Measurements from ENCODE around the gene ST14. TPM values are rescaled to one million over a fixed set of nuclear protein-coding genes. Genes with fewer than 3 reads are reported as not detected.

Gene ST14
- total and polyA plus RNA-seq, 4 donors, result 24.3 to 81.1 (median 54.1) TPM

DNA sequence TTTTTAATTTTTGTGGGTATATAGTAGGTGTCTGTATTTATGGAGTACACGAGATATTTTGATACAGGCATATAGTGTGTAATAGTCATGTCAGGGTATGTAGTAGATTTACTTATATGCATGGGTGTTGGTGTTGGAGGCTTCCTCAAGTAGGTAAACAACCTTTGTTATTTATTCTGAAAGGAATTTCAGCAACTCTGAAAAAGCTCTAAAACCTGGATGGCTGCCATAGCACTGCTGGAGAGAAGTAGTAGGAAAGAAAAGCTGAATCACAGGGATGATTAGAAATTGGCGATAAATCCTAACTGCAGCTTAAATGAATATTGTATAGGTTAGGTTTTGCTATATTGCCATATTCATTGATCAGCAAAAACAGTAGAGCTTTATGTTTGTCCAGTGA is 44.4 kb upstream of the ST14 start:
- no peak for ATAC-seq (ENCODE audit: insufficient read depth, low FRiP score)
- peaks cover 0 to 8% (median 5%) of the 10 kb centered on the region in 5 donors for H3K4me1 ChIP-seq (ENCODE audit: control insufficient read depth in 5 of 5, insufficient read depth in 5 of 5, low read length in 5 of 5)

DNA sequence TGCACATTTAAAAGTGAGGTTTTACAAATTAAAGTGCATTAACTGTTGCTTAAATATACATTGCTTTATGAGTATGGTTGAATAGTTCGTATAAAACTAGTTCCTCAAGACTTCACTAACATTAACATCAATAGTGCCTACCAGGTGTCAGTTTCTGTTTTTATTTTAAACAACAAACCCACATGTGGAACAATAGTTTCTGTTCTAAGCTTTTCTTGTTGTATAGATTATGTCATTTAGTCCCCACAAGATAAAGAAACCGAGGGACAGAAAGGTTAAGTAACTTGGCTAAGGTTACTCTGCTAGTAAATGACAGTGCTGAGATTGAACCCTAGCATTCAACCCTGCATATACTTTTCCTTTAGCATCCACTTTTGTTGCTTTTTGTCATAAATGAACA is 41.4 kb upstream of the ST14 start:
- WGBS, 2 donors, result 52 to 57% methylated on average over 2 of the region's 2 CpGs

More for the DNA sequence above, 44.4 kb upstream of the ST14 start:
- Histone ChIP-seq H3K9ac (ENCODE audit: insufficient read depth in 1 of 2, low read length in 2 of 2) (no peak overlapping the region), H3K36me3 (ENCODE audit: control insufficient read depth in 4 of 4, insufficient read depth in 4 of 4, low read length in 4 of 4) (peaks cover 8 to 26% (median 18%) of the 10 kb centered on the region in 4 donors), H3K4me3 (no peak overlapping the region), H3K27me3 (ENCODE audit: control insufficient read depth in 3 of 3, insufficient read depth in 3 of 3, low read length in 2 of 3) (no peaks in the 10 kb centered on the region), H3K27ac (ENCODE audit: low read depth in 1 of 2, low read length in 1 of 2) (no peak overlapping the region), H3K9me3 (ENCODE audit: control insufficient read depth in 4 of 4, insufficient read depth in 3 of 4, low read length in 3 of 4) (no peaks in the 10 kb centered on the region)
- TF ChIP-seq, protein P1, sequence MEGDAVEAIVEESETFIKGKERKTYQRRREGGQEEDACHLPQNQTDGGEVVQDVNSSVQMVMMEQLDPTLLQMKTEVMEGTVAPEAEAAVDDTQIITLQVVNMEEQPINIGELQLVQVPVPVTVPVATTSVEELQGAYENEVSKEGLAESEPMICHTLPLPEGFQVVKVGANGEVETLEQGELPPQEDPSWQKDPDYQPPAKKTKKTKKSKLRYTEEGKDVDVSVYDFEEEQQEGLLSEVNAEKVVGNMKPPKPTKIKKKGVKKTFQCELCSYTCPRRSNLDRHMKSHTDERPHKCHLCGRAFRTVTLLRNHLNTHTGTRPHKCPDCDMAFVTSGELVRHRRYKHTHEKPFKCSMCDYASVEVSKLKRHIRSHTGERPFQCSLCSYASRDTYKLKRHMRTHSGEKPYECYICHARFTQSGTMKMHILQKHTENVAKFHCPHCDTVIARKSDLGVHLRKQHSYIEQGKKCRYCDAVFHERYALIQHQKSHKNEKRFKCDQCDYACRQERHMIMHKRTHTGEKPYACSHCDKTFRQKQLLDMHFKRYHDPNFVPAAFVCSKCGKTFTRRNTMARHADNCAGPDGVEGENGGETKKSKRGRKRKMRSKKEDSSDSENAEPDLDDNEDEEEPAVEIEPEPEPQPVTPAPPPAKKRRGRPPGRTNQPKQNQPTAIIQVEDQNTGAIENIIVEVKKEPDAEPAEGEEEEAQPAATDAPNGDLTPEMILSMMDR (IDR thresholded peaks at IDR 0.05; ENCODE audit: control extremely low read depth, extremely low read depth), result no peak
- WGBS, 2 donors, result 55 to 75% methylated on average over 2 of the region's 2 CpGs
- peak in 1 of 3 donors; percentile 46 for DNase-seq

DNA sequence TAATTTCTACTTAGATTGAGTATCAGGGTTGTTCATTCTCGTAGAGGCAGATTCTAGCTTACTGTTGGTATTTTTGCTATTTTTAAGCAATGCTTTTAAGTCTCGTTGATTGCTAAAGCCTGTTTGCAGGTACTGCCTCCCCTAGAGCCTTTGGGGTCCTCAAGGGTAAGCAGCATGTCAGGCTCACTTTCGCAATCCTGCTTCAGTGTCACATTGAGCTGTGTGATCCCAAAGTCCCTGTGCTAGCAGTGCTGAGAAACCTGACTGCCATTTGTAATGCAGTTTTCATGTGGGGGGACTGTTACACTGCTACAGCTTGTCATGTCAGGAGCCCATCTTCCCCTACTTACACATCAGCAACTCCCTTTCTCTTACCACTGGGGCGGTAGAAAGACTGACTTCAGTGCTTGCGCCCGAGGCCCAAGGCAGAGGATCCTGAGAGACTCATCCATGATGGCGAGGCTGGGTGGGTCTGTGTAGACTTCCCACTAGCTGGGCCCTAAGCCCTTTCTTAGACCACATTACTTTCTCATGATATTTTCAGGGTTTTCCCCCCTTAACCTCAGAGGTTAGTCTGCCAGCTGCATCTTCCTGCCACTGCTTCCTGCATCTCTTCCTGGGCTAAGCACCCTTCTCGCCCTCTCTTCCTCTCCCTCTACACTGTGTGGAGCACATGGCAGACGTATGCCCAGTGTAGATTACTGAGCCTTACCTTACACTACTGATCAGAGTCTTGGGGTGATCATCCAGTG is 40.8 kb upstream of the ST14 start:
- no peak for ATAC-seq (ENCODE audit: insufficient read depth, low FRiP score)
- Histone ChIP-seq H3K9me3 (ENCODE audit: control insufficient read depth in 4 of 4, insufficient read depth in 3 of 4, low read length in 3 of 4) (no peaks in the 10 kb centered on the region), H3K4me3 (no peak overlapping the region), H3K27me3 (ENCODE audit: control insufficient read depth in 3 of 3, insufficient read depth in 3 of 3, low read length in 2 of 3) (no peaks in the 10 kb centered on the region), H3K36me3 (ENCODE audit: control insufficient read depth in 4 of 4, insufficient read depth in 4 of 4, low read length in 4 of 4) (peaks cover 13 to 16% (median 15%) of the 10 kb centered on the region in 4 donors), H3K27ac (ENCODE audit: low read depth in 1 of 2, low read length in 1 of 2) (peak overlapping the region in 1 of 2 donors; percentile 4), H3K4me1 (ENCODE audit: control insufficient read depth in 5 of 5, insufficient read depth in 5 of 5, low read length in 5 of 5) (peaks cover 0 to 14% (median 5%) of the 10 kb centered on the region in 5 donors), H3K9ac (ENCODE audit: insufficient read depth in 1 of 2, low read length in 2 of 2) (no peak overlapping the region)
- 57 to 70% methylated on average over 9 of the region's 9 CpGs for WGBS, 2 donors
- TF ChIP-seq, protein P1 (IDR thresholded peaks at IDR 0.05; ENCODE audit: control extremely low read depth, extremely low read depth), result no peak
- no peak for DNase-seq

More for the DNA sequence above, 41.4 kb upstream of the ST14 start:
- H3K36me3 ChIP-seq (ENCODE audit: control insufficient read depth in 4 of 4, insufficient read depth in 4 of 4, low read length in 4 of 4), result peaks cover 7 to 13% (median 10%) of the 10 kb centered on the region in 4 donors
- TF ChIP-seq, protein P1 (IDR thresholded peaks at IDR 0.05; ENCODE audit: control extremely low read depth, extremely low read depth), result no peak
- no peak overlapping the region for H3K4me3 ChIP-seq
- no peaks in the 10 kb centered on the region for H3K27me3 ChIP-seq (ENCODE audit: control insufficient read depth in 3 of 3, insufficient read depth in 3 of 3, low read length in 2 of 3)
- DNase-seq (no peak), ATAC-seq (ENCODE audit: insufficient read depth, low FRiP score) (no peak)
- no peak overlapping the region for H3K27ac ChIP-seq (ENCODE audit: low read depth in 1 of 2, low read length in 1 of 2)
- no peaks in the 10 kb centered on the region for H3K9me3 ChIP-seq (ENCODE audit: control insufficient read depth in 4 of 4, insufficient read depth in 3 of 4, low read length in 3 of 4)
- no peak overlapping the region for H3K9ac ChIP-seq (ENCODE audit: insufficient read depth in 1 of 2, low read length in 2 of 2)
- peaks cover 0 to 10% (median 5%) of the 10 kb centered on the region in 5 donors for H3K4me1 ChIP-seq (ENCODE audit: control insufficient read depth in 5 of 5, insufficient read depth in 5 of 5, low read length in 5 of 5)

Data from lung (tissue), 12 donors.